Forelimb muscle (tissue), 1 donor: Measurements from ENCODE around the gene SH3RF1. TPM values are rescaled to one million over a fixed set of nuclear protein-coding genes. Genes with fewer than 3 reads are reported as not detected.

Experiments
- DNase-seq: peaks from one replicate; pipeline ENCODE4 v3.0.0-alpha.2; 2013; ENCODE audit warnings: low read depth
- polyA plus RNA-seq: library from polyadenylated mRNA; unstranded; fragments of 120-200 nt; gene quantifications from one replicate; pipeline ENCODE4 v1.2.1, GENCODE V29; 2013; ENCODE audit not compliant: insufficient read length

The SH3RF1 gene
- polyA plus RNA-seq, 1 donor = 19.6 TPM

DNA sequence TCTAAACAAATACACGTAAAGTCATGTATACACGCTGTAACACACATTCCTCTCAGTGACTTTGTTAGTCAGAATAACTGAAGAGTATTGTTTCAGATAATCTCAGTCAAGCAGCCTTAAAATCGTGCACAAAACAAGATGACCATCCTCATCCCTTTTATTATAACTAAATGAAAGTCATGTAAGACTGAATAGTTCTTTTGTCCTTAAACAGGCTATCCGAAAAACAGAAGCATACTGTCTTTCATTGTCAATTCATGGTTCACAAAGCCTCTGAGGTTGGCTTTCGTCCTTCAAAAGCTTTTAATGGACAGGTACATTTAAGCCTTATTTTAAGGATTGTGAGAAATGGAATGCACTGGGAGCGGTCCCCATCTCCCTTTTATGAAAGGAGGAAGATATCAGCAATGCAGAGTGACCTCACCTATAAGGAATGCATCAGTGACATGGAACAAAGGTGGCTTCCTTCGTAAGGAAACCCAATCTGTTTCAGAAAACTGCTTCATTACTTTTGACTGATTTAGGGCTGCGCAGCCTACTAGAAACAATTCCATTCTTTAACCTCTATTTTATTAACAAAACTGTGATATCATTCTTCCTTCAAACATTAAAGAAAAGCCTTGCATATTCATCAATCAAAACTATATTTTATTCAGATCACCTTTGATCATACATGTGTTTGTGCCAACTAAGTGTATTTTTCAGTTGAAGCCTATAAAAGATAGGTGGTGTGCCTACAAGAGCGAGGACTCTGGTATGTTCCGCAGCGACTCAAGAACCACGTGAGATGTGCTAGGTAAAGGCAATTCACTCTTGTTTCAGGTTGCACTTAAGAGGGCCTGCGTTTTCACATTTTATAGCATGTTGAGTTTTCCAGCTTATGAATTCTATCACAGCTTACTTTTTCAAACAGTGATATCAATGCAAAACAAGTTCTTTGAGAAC, 19.2 kb downstream of the SH3RF1 start:
- DNase-seq = no peak

DNA sequence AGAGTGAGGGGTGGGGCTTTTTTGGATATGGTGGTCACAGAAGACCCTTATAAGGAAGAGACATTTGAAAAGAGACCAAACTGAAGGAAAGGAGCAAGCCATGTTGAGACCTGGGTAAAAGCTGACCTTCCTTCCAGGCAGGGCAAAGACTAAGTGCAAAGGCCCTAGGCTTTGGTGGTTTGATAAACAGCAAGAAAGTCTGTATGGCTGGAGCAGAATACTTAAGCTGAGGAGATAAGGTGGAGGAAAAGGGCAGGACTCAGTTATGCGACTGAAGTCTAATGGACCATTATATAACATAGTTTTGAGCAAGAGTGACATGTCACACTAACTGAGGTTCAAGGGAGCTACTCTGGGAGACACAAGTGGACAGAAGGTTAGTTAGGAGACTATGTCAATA, 20.0 kb downstream of the SH3RF1 start:
- DNase-seq = no peak

DNA sequence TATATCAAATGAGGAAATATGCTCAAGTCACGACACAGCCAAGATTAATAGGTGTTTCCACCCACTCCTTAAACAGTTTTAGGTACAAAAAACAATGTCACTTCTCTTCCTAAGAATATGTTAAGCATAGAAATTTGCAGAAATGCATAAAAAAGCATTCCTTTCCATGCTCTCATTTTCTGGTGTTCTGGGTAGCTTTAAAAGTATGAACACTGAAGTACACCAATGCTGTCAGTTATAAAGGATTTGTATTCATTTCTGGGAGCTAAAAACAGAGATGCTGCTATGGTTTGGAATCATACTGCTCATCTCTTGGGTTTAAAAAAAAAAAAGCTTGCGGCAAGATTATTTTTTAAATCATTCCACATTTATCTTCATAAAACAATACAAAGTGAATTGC, 20.8 kb downstream of the SH3RF1 start:
- no peak for DNase-seq

DNA sequence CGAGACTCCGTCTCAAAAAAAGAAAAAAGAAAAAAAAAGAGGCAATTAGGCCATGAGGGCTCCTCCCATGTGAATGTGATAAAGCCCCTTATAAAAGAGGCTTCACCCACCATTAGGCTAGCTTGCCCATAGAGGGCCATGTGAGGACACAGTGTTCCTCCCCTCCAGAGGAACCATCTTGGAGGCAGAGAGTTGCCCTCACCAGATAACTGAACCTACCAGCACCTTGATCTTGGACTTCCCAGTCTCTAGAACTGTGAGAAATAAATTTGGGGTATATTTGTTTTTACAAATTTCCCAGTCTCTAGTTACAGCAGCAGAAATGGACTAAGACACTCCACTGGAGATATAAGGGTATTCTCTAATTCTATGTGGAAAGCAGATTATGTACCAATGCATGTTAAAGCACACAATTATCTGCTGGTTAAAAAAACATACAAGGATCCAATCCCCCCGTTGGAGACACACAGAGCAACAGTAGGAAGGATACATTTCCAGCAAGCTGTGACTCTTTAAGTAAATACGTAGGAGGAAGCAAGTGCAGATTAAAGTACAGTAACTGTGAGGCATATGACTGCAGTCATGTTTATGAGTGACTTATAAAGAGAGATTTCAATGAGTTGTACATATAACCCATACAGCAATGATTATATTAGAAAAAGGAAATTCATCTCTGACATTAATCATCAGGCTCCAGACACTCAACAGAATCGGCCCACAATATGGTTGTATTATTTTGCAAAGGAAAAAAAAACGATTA, 21.4 kb downstream of the SH3RF1 start:
- no peak for DNase-seq

DNA sequence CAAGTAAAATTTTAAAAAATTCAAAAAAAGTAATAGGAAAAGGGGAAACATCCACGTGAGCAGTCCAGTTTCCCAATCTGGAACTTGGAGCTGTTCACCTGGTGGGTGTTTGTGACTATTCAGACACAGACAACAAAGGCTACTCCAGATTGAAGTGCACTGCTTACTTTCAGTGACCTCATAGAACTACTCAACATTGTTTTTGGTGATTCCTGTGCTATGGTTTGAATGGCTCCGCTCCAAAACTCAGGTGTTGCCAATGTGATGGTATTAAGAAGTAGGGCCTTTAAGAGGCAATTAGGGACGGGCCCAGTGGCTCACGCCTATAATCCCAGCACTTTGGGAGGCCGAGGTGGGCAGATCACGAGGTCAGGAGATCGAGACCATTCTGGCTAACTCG, 22.1 kb downstream of the SH3RF1 start:
- DNase-seq = no peak

DNA sequence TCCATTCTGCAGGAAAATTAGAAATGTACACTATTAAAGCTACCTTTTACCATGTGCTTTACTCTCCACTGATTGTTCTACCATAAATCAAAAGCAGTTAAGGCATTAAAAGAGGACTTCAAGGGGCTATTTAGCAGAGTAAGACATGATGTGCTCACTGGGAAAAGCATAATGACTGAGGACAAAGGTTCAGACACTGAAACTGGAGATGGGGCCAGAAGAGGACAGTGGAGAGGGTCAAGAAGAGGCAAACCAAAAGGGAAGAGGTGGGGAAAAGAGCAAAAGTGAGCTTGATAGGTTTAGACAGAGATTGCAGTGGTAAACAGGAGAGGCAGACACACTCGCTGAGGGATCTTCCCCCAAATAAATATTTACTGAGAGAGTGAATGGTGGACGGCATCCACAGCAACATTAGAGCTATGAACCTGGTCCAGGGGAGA, 23.8 kb downstream of the SH3RF1 start:
- no peak for DNase-seq

DNA sequence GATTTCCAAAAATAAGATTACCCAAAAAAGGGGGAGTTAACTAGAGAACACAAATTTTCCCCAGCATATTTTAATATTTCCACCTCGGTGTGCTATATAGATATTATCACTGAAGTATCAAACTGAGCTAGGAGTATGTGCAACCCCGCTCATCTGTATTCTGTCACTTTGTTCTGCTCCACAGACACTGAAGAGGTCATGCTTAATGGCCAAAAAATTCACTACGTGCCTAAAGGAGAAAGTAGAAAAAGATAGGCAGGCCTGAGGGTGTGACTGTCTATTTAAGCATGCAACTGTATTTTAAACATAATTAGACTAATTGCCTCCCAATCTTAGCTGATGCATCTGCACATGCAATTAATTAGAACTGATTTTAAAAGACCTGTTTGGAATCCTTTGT, 24.5 kb downstream of the SH3RF1 start:
- DNase-seq = no peak

DNA sequence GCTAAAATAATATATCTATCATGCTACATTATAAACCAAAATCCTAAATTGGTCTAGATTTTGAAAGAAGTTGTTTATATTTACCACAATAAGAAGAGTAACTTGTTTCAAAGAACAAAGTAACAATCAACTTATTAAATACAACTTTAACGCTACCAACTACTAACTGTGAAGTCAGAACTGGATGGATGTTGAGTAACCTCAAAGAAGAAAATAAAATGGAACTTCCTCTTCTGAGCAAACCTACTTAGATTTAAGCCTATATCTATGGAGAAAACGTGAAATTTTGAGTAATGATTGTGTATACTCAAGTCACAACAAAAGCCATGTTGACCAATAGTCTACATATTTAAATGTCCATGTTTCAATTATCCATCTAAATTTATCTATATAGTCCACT, 25.7 kb downstream of the SH3RF1 start:
- DNase-seq = no peak

DNA sequence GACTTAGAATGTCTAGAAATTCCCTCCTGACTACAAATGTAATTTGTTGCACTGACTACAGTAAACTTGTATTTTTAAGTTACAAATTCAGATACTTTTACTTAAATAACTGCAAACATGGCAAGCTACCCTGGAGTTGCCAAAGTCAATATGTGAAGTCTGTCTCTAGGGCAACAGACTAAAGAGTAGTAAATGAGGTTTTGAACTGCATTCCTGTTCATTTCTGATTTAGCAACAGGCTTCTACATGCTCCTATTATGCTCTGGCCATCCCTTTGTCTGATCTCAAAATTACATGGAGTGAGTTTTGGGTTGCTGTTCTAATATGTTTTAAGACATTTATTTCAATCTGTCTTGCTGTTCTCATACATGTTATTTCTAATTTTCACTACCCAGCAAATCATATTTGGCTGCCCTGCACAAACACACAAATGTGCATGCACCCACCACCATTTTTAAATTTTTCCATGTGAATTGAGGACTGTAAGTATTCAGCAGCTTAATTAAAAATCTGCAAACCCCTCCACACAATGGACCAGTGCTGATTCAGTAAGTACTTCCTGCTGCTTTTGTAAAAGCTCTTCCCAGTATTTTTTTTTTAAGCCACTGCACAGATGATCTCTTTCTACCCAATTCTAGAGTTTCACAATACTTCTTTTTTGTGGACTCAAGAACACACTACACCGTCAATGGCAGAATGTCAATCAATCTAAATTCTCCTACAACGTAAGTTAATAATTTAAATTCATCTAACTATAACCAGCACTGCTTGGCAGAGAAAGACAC, 26.7 kb downstream of the SH3RF1 start:
- DNase-seq = no peak

DNA sequence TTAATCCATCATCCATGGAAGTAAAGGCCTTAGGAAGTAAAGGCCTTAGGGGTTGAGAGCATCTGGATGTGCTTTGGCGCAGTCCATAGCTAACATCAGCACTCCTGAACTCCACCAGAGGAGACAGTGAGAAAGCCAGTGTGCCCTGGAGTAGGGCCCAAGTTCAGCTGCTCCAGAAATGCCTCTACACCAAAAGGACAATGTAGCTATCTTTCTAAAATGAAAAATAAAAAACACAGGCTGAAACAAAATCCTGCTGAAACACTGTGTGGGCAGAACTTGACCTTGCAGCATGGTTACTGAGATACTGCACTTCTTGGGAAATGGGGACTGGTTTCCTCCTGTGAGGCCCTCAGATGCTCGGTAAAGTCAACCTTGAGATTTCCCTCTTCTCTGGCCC, 29.3 kb downstream of the SH3RF1 start:
- DNase-seq = no peak

DNA sequence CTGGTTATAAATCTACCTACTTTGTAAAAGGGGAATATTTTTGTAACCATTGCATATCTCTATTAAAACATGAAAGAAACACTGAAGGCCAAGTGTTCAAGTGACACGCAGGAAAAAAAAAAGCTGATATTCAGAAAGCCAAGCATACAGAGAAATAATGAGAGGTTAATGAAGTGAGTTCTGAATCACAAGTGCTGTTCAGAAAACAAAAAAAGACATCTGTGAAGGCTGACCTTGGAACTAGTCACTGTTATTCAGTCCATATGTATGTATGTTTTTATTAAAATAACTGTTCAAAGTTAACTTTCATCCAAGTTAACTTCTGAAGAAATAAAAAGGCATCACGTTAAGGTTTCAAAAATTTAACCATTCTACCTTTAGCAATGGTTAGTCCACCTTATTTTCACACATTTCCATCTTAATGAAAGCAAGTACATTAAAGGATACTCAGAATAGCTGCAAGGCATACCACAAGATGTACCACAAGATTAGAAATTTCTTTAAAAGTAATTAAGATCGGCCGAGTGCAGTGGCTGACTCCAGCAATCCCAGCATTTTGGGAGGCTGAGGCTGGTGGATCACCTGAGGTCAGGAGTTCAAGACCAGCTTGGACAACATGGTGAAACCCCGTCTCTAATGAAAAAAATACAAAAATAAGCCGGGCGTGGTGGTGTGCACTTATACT, 31.4 kb downstream of the SH3RF1 start:
- DNase-seq = no peak

DNA sequence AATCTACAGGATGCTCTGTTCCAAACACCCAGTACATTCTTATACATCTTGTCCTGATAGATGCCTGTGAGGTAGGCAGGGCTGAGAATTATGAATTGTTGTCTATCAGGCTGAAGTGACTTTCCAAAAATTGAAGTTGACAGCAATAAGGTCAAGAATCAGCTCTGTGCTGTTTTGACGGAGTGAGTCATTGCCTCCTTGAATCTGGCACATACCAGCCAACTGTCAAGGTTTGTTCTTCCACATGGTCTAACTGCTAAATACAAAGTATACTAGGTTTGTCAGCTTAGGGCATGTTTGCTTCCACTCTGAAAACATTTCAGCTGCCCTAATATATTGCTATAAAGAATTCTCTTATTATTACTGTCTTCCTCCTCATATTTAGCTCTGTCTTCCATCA, 32.3 kb downstream of the SH3RF1 start:
- DNase-seq = no peak

DNA sequence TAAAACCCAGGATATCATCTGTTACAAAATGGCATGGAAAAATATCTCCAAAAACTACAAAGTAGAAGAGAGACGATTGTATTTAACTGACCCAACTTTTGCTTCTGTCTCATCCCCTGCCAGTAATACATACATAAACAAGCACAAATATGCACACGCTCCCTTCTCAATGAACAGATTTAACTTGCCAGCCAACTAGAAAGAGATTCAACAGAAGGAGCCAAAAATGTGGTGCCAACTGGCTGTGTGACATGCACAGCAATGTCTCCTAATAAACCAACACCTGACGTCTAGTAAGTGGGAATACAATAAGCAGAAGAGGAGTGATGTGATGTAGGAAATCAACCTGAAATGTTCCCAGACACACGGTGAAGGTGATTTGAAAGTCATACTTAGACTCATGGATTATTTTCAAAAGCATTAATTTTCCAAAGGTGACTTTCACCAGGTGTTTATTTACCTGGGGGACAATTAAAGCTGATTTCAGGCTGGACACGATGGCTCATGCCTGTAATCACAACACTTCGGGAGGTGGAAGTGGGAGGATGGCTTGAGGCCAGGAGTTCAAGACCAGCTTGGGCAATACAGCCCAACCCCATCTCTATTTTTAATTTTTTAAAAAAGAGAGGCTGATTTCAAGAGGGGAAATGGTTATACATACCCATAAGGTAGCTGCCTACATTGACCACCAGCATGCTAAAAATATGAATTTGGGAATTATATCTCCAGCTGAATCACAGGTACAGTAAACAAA, 33.7 kb downstream of the SH3RF1 start:
- DNase-seq = no peak

DNA sequence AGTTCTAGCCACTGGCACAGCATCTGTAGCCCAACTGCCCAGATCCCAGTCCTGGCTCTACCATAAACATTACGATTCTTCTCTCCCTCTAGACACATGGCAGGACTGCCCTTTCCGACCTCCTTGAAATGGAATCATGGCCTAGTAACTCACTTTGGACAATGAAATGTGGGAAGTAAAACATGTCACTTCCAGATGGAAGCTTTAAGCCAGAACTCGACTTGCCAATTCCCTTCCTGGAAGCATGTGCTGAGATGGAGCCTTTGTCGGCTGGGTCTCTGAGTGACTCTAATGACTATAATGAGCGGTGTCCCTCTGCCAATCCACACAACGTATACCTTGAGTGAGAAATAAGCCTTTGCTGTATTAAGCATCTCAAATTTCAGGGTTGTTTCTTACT, 34.7 kb downstream of the SH3RF1 start:
- no peak for DNase-seq

DNA sequence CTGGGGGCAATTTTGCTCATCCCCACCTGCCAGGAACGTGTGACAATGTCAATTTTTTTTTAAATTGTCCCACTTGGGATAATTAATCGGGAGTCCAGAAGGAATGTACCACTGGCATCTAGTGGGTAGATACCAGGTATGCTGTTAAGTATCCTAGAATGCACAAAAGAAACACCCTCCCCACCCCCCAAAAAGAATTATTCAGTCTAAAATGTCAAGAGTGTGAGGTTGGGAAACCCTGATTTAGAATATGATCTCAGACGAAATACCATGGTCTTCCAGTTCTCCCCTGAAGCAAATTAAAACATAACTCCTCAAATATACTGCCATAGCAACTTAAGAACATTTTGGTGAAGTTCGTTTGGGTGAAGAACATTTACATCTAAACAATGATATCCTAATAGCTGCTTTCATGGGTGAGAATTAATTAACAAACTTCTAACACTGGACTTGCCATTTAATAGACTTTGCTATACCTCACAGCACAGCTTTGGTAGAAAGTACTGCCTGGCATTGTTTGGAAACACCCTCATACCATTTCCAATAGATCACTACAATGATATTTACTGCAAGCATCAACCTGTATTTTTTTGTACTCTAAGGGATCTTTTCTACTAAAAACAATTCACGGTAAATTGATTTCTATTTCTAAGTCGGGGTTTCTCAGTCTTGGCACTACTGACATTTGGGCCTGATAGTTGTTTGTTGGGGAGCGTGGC, 36.5 kb downstream of the SH3RF1 start:
- DNase-seq = no peak

DNA sequence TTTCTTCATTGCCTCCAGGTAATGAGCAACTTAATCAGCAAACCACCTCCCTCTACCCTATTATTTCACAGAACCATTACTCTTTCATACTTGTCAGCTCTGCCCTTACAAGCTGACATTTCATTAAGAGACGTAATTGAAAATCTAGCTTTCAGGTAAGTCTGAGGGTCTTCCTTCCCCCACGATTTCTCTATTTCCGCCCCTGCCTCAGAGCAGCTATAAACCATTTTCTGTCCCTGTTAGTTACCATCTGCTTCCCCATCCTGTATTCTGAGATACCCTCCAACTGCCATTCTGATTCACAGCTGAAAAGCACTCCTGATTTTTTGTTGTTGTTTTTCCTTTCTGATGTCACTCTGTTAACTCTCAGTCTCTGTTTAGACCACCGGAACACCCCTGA, 37.1 kb downstream of the SH3RF1 start:
- no peak for DNase-seq

DNA sequence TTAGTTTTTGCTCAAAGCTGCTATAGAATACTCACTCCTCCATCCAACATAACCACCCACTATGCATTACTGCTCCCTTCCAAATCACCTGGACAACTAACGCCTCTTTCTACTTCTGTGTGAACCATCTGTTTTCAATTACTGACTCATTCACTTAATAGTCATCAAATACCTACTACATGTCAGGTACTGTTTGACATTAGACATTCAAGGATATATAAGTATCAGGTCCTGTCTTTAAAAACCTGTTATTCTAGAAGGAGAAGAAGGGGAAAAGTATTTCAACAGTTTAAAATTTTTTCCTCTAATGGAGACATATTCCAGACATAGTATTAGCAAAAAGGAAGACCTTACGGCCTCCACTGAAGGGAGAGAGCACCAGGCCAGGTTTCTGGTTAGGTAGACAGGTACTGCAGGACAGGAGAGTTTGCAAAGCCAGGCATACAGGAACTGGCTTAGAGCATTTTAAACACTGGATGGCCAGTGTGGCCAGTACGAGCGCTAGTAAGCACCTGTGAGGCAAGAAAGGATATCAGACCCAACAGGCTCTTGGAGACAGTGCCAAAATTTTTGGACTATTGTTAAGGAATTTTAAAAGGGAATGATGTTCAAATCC, 39.0 kb downstream of the SH3RF1 start:
- DNase-seq = no peak

DNA sequence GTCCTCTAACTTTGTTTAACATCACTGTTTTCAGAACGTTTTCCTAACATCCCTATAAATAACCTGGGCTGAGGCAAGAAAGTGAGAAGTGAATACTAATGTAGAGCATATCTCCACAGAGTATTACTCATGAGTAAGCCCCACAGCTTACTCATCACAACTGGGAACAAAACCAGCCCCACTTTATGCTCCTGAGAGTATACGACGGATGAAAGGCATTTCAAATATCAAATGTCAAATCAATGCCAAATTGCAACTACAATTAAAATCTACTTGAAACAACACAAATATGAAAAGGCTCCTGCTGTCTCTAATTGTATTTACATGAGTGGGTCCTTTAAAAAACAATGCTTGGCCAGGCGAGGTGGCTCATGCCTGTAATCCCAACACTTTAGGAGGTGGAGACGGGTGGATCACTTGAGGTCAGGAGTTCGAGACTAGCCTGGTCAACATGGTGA, 41.2 kb downstream of the SH3RF1 start:
- no peak for DNase-seq

DNA sequence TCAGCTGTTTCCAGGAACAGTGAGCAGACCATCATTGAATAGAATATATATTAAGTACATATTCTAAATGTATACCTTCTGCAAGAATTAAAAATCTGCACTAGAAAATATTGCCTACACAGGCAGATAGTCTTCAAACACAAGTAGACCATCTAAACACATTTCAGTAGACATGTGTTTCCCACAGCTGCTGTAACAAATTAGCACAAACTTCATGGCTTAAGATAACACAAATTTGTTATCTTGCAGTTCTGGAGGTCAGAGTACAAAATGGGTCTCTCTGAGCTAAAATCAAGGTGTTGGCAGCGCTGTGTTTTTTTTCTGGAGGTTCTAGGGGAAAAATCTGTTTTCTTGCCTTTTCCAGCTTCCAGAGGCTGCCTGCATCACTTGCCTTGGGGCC, 42.7 kb downstream of the SH3RF1 start:
- DNase-seq = no peak

DNA sequence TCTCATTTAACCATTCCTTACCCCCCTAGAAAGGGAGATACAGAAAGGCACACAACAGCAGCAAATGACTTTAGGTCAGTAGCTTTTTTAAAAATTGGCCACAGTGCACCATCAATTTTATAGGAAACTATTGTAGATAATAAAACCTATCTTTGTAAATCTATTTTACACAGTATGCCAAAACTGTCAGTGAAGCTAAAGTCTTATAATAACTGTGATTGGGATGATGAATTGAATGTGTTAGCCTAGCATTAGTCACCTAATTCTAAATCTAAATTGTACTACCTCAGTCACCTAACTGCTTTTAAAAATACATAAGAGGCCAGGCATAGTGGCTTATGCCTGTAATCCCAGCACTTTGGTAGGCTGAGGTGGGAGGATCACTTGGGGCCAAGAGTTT, 44.2 kb downstream of the SH3RF1 start:
- DNase-seq = no peak
